Naive thymus-derived CD4-positive, alpha-beta T cell (primary cell): ENCODE results near the gene EPO. TPM values are rescaled to one million over a fixed set of nuclear protein-coding genes. Genes with fewer than 3 reads are reported as not detected.
"Not testable (repeated sequence)": the region's sequence is repeated elsewhere in the genome, so short reads cannot be mapped to it uniquely, and the experiment has no call there.

Experiments used
- ATAC-seq: fragments of 150-1000 bp; cut with Tn5 transposase; 2 replicates; pipeline ENCODE4 v1.10.0; 2021; ENCODE audit warnings: mild to moderate bottlenecking, moderate library complexity
- CTCF ChIA-PET: fragments of 350-600 bp; sonication (Branson Sonifier 250); formaldehyde crosslinking; loops from one replicate; lab custom pipeline; 2021; ENCODE audit warnings: antibody characterized with exemption; lab: Charles Lee
- POLR2A ChIA-PET: fragments of 350-600 bp; sonication (Branson Sonifier 250); formaldehyde crosslinking; loops from one replicate; lab custom pipeline; 2021; ENCODE audit warnings: antibody characterized with exemption, inconsistent platforms; lab: Charles Lee
- DNase-seq, 9 donors: peaks; one replicate each; pipeline versions ENCODE4 v3.0.0 to v3.0.0-alpha.2; 2020 to 2022; ENCODE audit warnings: mixed read lengths in 1 of 9
- H3K27ac ChIP-seq: one replicate; pipeline ENCODE4 v1.7.0; 2013; ENCODE audit warnings: mild to moderate bottlenecking, low read depth, low read length, moderate library complexity
- H3K27me3 ChIP-seq, 2 donors: one replicate each; pipeline ENCODE4 v1.7.0; 2013; ENCODE audit warnings: low read length in 2 of 2, mild to moderate bottlenecking in 2 of 2, moderate library complexity in 2 of 2; ENCODE audit not compliant: control insufficient read depth in 2 of 2, insufficient read depth in 2 of 2
- H3K36me3 ChIP-seq, 3 experiments: 1 replicate in 2 of 3; 2 replicates in 1 of 3; pipeline ENCODE4 v1.7.0; 2013; ENCODE audit warnings: low read length in 3 of 3, mild to moderate bottlenecking in 3 of 3, moderate library complexity in 1 of 3; ENCODE audit not compliant: insufficient read depth in 3 of 3, control insufficient read depth in 2 of 3
- H3K4me1 ChIP-seq, 2 donors: one replicate each; pipeline ENCODE4 v1.7.0; 2013; ENCODE audit warnings: low read length in 2 of 2, mild to moderate bottlenecking in 2 of 2, moderate library complexity in 1 of 2; ENCODE audit not compliant: control insufficient read depth in 2 of 2, insufficient read depth in 2 of 2
- H3K4me3 ChIP-seq: 2 replicates; pipeline ENCODE4 v1.7.0; 2013; ENCODE audit warnings: mild to moderate bottlenecking, low read length
- H3K9me3 ChIP-seq, 3 experiments: 1 replicate in 2 of 3; 2 replicates in 1 of 3; pipeline ENCODE4 v1.7.0; 2013; ENCODE audit warnings: low read length in 3 of 3; ENCODE audit not compliant: control insufficient read depth in 2 of 3
- H3K27ac Mint-ChIP-seq, 9 donors: one replicate each; pipeline ENCODE4 v1.8.0; 2020 to 2022; ENCODE audit warnings: mixed read lengths in 9 of 9, mild to moderate bottlenecking in 8 of 9, moderate library complexity in 5 of 9, inconsistent platforms in 2 of 9
- H3K27me3 Mint-ChIP-seq, 5 donors: one replicate each; pipeline ENCODE4 v1.8.0; 2021 to 2022; ENCODE audit warnings: mixed read lengths in 5 of 5, mild to moderate bottlenecking in 1 of 5
- H3K36me3 Mint-ChIP-seq, 5 donors: one replicate each; pipeline ENCODE4 v1.8.0; 2020 to 2022; ENCODE audit warnings: mixed read lengths in 5 of 5, mild to moderate bottlenecking in 3 of 5, inconsistent platforms in 1 of 5
- H3K4me1 Mint-ChIP-seq, 7 donors: one replicate each; pipeline ENCODE4 v1.8.0; 2020 to 2022; ENCODE audit warnings: mixed read lengths in 7 of 7, mild to moderate bottlenecking in 3 of 7, inconsistent platforms in 1 of 7
- H3K4me3 Mint-ChIP-seq, 10 donors: one replicate each; pipeline ENCODE4 v1.8.0; 2020 to 2022; ENCODE audit warnings: mild to moderate bottlenecking in 10 of 10, mixed read lengths in 10 of 10, moderate library complexity in 6 of 10, inconsistent platforms in 2 of 10
- H3K9me3 Mint-ChIP-seq, 11 donors: one replicate each; pipeline ENCODE4 v1.8.0; 2020 to 2022; ENCODE audit warnings: mixed read lengths in 11 of 11, mild to moderate bottlenecking in 4 of 11, inconsistent platforms in 1 of 11, moderate library complexity in 1 of 11
- intact Hi-C, 2 donors: fragments of 100-400 bp; cut with micrococcal nuclease; formaldehyde crosslinking; loops; one replicate each; pipeline ENCODE4 v1.15.1; 2023
- polyA plus RNA-seq, 2 donors: library from polyadenylated mRNA; unstranded; fragments of 300-500 nt; fragmentation: Illumina TruSeq; gene quantifications; one replicate each; pipeline ENCODE4 v1.2.3, GENCODE V29; 2021
- total RNA-seq, 6 experiments: library from RNA in 5 of 6; stranded (reverse) in 5 of 6; gene quantifications; 1 replicate in 5 of 6; 2 replicates in 1 of 6; pipeline ENCODE4 v1.2.3 and lab custom pipeline; 2021 to 2026

EPO gene
- total and polyA plus RNA-seq, 7 experiments from 2014 or later: not detected

- Histone ChIP-seq H3K27me3 (no peaks in the 10 kb centered on the region), H3K4me1 (peaks cover 23 to 27% of the 10 kb centered on the region in 2 donors), H3K4me3 (peak within 1 kb of the TSS; percentile 67), H3K9me3 (no peaks in the 10 kb centered on the region), H3K36me3 (peaks cover 0 to 5% (median 0%) of the 10 kb centered on the region in 3 experiments), H3K27ac (peak within 1 kb of the TSS; percentile 73)
- peak within 1 kb of the TSS; percentile 92 to 96 (median 95) for H3K27ac Mint-ChIP-seq
- DNase-seq (peak; percentile 61 to 76 (median 65)), ATAC-seq (peak; percentile 83)
- ChIA-PET POLR2A (interaction anchor here (1.0 to 4.7 kb wide), 8 partner anchors 11 to 230 kb away, joined by 3 to 20 read pairs (median 10); partner anchors contain the start of genes FBXO24, LRCH4, MOSPD3 and POP7), CTCF (interaction anchor here (1.0 to 4.0 kb wide), 2 partner anchors 11 to 108 kb away, joined by 3 to 27 read pairs; partner anchors contain the start of genes FBXO24 and POP7)
- peaks cover 0 to 8% (median 0%) of the 10 kb centered on the region in 5 donors for H3K36me3 Mint-ChIP-seq
- peak within 1 kb of the TSS; percentile 92 to 100 (median 94) for H3K4me3 Mint-ChIP-seq
- peaks cover 22 to 44% (median 33%) of the 10 kb centered on the region in 7 donors for H3K4me1 Mint-ChIP-seq
- peaks cover 0 to 2% (median 0%) of the 10 kb centered on the region in 11 donors for H3K9me3 Mint-ChIP-seq
- peaks cover 0 to 27% (median 0%) of the 10 kb centered on the region in 5 donors for H3K27me3 Mint-ChIP-seq
- intact Hi-C loops: loop anchor here (1.0 to 5.0 kb wide), 7 partner anchors 11 to 267 kb away; partner anchors contain the start of genes FBXO24 (in 1 of the 2), GNB2 (in 1 of the 2), LRCH4 (in 1 of the 2) and MEPCE (in 1 of the 2)
These were observed 26.0 kb upstream of the EPO start, which contains the start of gene GIGYF1 for GRCh38 chr7:100694098-100694745. TSS of gene GIGYF1 (minus strand) at chr7:100694250. CDS start at chr7:100688238, 6,012 bp downstream.

- H3K4me1 ChIP-seq: peaks cover 18 to 23% of the 10 kb centered on the region in 2 donors
- H3K4me3 ChIP-seq: no peak overlapping the region
- DNase-seq (no peak), ATAC-seq (no peak)
- Mint-ChIP-seq H3K9me3 (peaks cover 0 to 2% (median 0%) of the 10 kb centered on the region in 11 donors), H3K36me3 (peaks cover 0 to 8% (median 0%) of the 10 kb centered on the region in 5 donors), H3K4me1 (peaks cover 20 to 33% (median 27%) of the 10 kb centered on the region in 7 donors), H3K27me3 (peaks cover 0 to 38% (median 1%) of the 10 kb centered on the region in 5 donors), H3K27ac (peak overlapping the region in 5 of 9 donors; percentile 81 to 91 (median 84)), H3K4me3 (peak overlapping the region in 8 of 10 donors; percentile 28 to 88 (median 49))
- ChIA-PET CTCF (interaction anchor here (0.9 to 2.3 kb wide), 3 partner anchors 9 to 91 kb away, joined by 4 to 18 read pairs (median 5); partner anchors contain the start of gene POP7), POLR2A (interaction anchor here (0.9 to 1.2 kb wide), 3 partner anchors 10 to 21 kb away, joined by 3 to 7 read pairs (median 3); partner anchors contain the start of gene POP7)
- intact Hi-C loops: no loop called here
- no peaks in the 10 kb centered on the region for H3K9me3 ChIP-seq
- H3K27me3 ChIP-seq: no peaks in the 10 kb centered on the region
- H3K36me3 ChIP-seq: no peaks in the 10 kb centered on the region
- no peak overlapping the region for H3K27ac ChIP-seq
These were observed 24.1 kb upstream of the EPO start for GRCh38 chr7:100696123-100696521.

- ChIA-PET POLR2A (interaction anchor here (0.6 kb wide), 1 partner anchor 88 kb away, joined by 4 read pairs; no protein-coding TSS in a partner anchor), CTCF (interaction anchor here (0.6 kb wide), 1 partner anchor 665 kb away, joined by 3 read pairs; no protein-coding TSS in a partner anchor)
- Histone ChIP-seq H3K27me3 (no peaks in the 10 kb centered on the region), H3K4me3 (no peak overlapping the region), H3K9me3 (no peaks in the 10 kb centered on the region), H3K36me3 (no peaks in the 10 kb centered on the region), H3K4me1 (no peaks in the 10 kb centered on the region), H3K27ac (no peak overlapping the region)
- ATAC-seq (no peak), DNase-seq (no peak)
- H3K9me3 Mint-ChIP-seq: no peaks in the 10 kb centered on the region
- H3K27me3 Mint-ChIP-seq: peaks cover 0 to 48% (median 4%) of the 10 kb centered on the region in 5 donors
- H3K27ac Mint-ChIP-seq: no peak overlapping the region
- intact Hi-C loops: no loop called here
- H3K4me3 Mint-ChIP-seq: no peak overlapping the region
- H3K36me3 Mint-ChIP-seq: no peaks in the 10 kb centered on the region
- H3K4me1 Mint-ChIP-seq: peaks cover 0 to 11% (median 5%) of the 10 kb centered on the region in 7 donors
These were observed 21.2 kb upstream of the EPO start for GRCh38 chr7:100699018-100699417.

- ATAC-seq, H3K4me1 ChIP-seq, intact Hi-C loops, H3K9me3 Mint-ChIP-seq, H3K9me3 ChIP-seq, DNase-seq, H3K36me3 Mint-ChIP-seq, H3K27ac ChIP-seq, H3K4me1 Mint-ChIP-seq, H3K36me3 ChIP-seq, H3K27me3 ChIP-seq, H3K4me3 ChIP-seq, H3K4me3 Mint-ChIP-seq, H3K27ac Mint-ChIP-seq: not testable (repeated sequence)
- ChIA-PET POLR2A (interaction anchor here (0.6 to 1.0 kb wide), 3 partner anchors 115 to 226 kb away, joined by 3 to 4 read pairs (median 4); partner anchors contain the start of gene FBXO24), CTCF (interaction anchor here (0.6 to 1.8 kb wide), 3 partner anchors 9 to 26 kb away, joined by 3 to 11 read pairs (median 4); no protein-coding TSS in a partner anchor)
- peaks cover 0 to 35% (median 4%) of the 10 kb centered on the region in 5 donors for H3K27me3 Mint-ChIP-seq
These were observed 19.2 kb upstream of the EPO start for GRCh38 chr7:100701089-100701488.

- POLR2A ChIA-PET: interaction anchor here (0.6 to 2.0 kb wide), 21 partner anchors 8 to 276 kb away, joined by 3 to 32 read pairs (median 6); partner anchors contain the start of genes FBXO24, GIGYF1, LRCH4 and MEPCE
- peak overlapping the region in 8 of 9 donors; percentile 88 to 96 (median 92) for H3K27ac Mint-ChIP-seq
These were observed 14.9 kb upstream of the EPO start for GRCh38 chr7:100705320-100705752.

More at GRCh38 chr7:100705320-100705752, 14.9 kb upstream of the EPO start:
- Histone ChIP-seq H3K4me1 (peaks cover 9 to 12% of the 10 kb centered on the region in 2 donors), H3K27me3 (no peaks in the 10 kb centered on the region), H3K4me3 (peak overlapping the region; percentile 85), H3K9me3 (no peaks in the 10 kb centered on the region), H3K27ac (peak overlapping the region; percentile 91), H3K36me3 (peaks cover 0 to 8% (median 0%) of the 10 kb centered on the region in 3 experiments)
- intact Hi-C loops: loop anchor here (1.0 to 5.0 kb wide), 11 partner anchors 11 to 604 kb away; partner anchors contain the start of genes GIGYF1 (in 2 of the 2), GNB2 (in 2 of the 2), SLC12A9 (in 2 of the 2) and AP4M1 (in 1 of the 2)
- DNase-seq (peak; percentile 53 to 87 (median 72)), ATAC-seq (peak; percentile 73)
- H3K4me3 Mint-ChIP-seq: peak overlapping the region; percentile 88 to 97 (median 95)
- peaks cover 8 to 15% (median 13%) of the 10 kb centered on the region in 7 donors for H3K4me1 Mint-ChIP-seq
- no peaks in the 10 kb centered on the region for H3K9me3 Mint-ChIP-seq
- peaks cover 0 to 16% (median 4%) of the 10 kb centered on the region in 5 donors for H3K27me3 Mint-ChIP-seq
- CTCF ChIA-PET: interaction anchor here (0.7 to 3.0 kb wide), 25 partner anchors 9 to 353 kb away, joined by 3 to 37 read pairs (median 5); partner anchors contain the start of genes GIGYF1, GNB2, MOSPD3 and SLC12A9
- H3K36me3 Mint-ChIP-seq: peaks cover 0 to 5% (median 0%) of the 10 kb centered on the region in 5 donors
